H1 (cell line): ENCODE data around the gene KLF16. TPM values are rescaled to one million over a fixed set of nuclear protein-coding genes. Genes with fewer than 3 reads are reported as not detected.

Experiments used
- ATF3 ChIP-seq: IDR thresholded peaks from 2 replicates; pipeline ENCODE4 v1.6.1; 2011; ENCODE audit warnings: low read depth, mild to moderate bottlenecking, low read length; ENCODE audit not compliant: insufficient read depth
- polyA plus RNA-seq, 7 experiments: library from polyadenylated mRNA; depleted of rRNA in 3 of 7; stranded (reverse) in 5 of 7; unstranded in 2 of 7; fragments of >200 nt in 5 of 7; fragments of 200-250 nt in 2 of 7; gene quantifications; 1 replicate in 5 of 7; 2 replicates in 1 of 7; 4 replicates in 1 of 7; pipeline versions ENCODE4 v1.2.1 to v1.2.3, GENCODE V29; 2011 to 2013; ENCODE audit warnings: missing spikeins in 2 of 7, mixed read lengths in 2 of 7
- total RNA-seq: library from RNA; stranded (reverse); fragmentation: NEBNext Ultra II Directional; extraction: Animal tissue kit (Norgen Biotek cat#: 25700); gene quantifications from 2 replicates; pipeline ENCODE4 v1.2.1, GENCODE V29; 2021

The KLF16 gene
- total and polyA plus RNA-seq, 2 of the 8 experiments (the other 6 are each of a cell fraction or from before 2014, with no cell fraction given), result 14.3 to 45.9 TPM

DNA sequence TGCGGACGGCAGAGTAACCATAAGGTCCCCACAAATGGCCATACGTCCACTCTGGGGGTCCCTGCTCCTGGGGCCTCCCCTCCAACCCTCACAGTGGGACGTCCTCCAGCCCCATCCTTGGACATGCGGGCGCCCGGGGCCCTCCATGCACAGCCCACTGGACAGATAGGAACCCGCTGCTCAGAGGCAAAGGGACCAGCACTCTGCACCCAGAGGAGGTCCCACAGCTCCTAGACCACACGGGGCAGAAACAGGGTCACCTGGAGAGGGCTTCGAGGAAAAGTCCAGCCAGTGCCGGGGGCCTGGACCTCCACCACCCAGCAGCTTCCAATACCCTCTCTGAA, 26.2 kb downstream of the KLF16 start (continued):
- TF ChIP-seq ATF3, result no peak
